Measurements from ENCODE around the gene ESPN. TPM values are rescaled to one million over a fixed set of nuclear protein-coding genes. Genes with fewer than 3 reads are reported as not detected.

Gene ESPN
- total RNA-seq, 1 experiment from 2014 or later = 53.1 TPM

- no peaks in the 10 kb centered on the region for H3K9me3 ChIP-seq (ENCODE audit: control insufficient read depth, low read depth, low read length)
- no peak overlapping the region for H4K5ac ChIP-seq (ENCODE audit: insufficient read length, low read depth, low read length)
- H2BK5ac ChIP-seq (ENCODE audit: insufficient read length, low read length) = no peak overlapping the region
- no peak overlapping the region for H2AK5ac ChIP-seq (ENCODE audit: insufficient read length, low read length)
- H3K4me1 Mint-ChIP-seq = peaks cover 10 to 12% of the 10 kb centered on the region in 2 experiments
- no peak overlapping the region for H4K91ac ChIP-seq (ENCODE audit: insufficient read length, low read depth, low read length)
- no peak overlapping the region for H3K4ac ChIP-seq (ENCODE audit: low read depth, low read length)
- H2BK120ac ChIP-seq (ENCODE audit: low read depth, low read length, poor library complexity, severe bottlenecking) = no peak overlapping the region
- peaks cover 3% of the 10 kb centered on the region; the same call in 1 of the 2 replicates for H3K4me1 ChIP-seq (ENCODE audit: insufficient read depth, low read length)
- no peak overlapping the region for H3K27ac Mint-ChIP-seq
- no peak overlapping the region for H3K4me2 ChIP-seq (ENCODE audit: insufficient read depth, insufficient read length, low read length)
- H2BK12ac ChIP-seq (ENCODE audit: insufficient read length, low read depth, low read length) = no peak overlapping the region
- no peak overlapping the region for H3K14ac ChIP-seq (ENCODE audit: insufficient read depth, low read length)
- H3K36me3 Mint-ChIP-seq (ENCODE audit: insufficient read depth in 1 of 3, low read depth in 3 of 3) = no peaks in the 10 kb centered on the region
- no peak overlapping the region for H3K56ac ChIP-seq (ENCODE audit: insufficient read length, low read depth, low read length)
- H3K27ac ChIP-seq (ENCODE audit: insufficient read length, low read depth, low read length) = no peak overlapping the region
- H3T11ph ChIP-seq (ENCODE audit: low read length) = no peak overlapping the region
- H3K79me2 ChIP-seq (ENCODE audit: insufficient read depth, low read length) = no peaks in the 10 kb centered on the region
- H3K23me2 ChIP-seq (ENCODE audit: insufficient read length, low read depth, low read length, poor library complexity, severe bottlenecking) = no peaks in the 10 kb centered on the region
- H3K18ac ChIP-seq (ENCODE audit: insufficient read length, low read depth, low read length) = no peak overlapping the region
- no peaks in the 10 kb centered on the region; a peak in 1 of 5 replicates for H3K9me3 Mint-ChIP-seq
- no peak overlapping the region for H2AFZ ChIP-seq (ENCODE audit: low read length)
- H4K20me1 ChIP-seq (ENCODE audit: control insufficient read depth, insufficient read depth, insufficient read length) = no peaks in the 10 kb centered on the region
- peaks cover 76% of the 10 kb centered on the region for H3K27me3 Mint-ChIP-seq (ENCODE audit: low read depth)
- no peak for DNase-seq
- no peaks in the 10 kb centered on the region for H3K79me1 ChIP-seq (ENCODE audit: insufficient read depth, low read depth, low read length, poor library complexity, severe bottlenecking)
- WGBS (ENCODE audit: extremely low coverage, insufficient read length, low lambda C conversion rate) = no CpG with 5 or more reads among the region's 13 CpGs
- no peak overlapping the region for H3K4me3 Mint-ChIP-seq
- H4K8ac ChIP-seq (replicated peaks; ENCODE audit: insufficient read length, low read depth, low read length) = no peak overlapping the region
- H3K9ac ChIP-seq (ENCODE audit: extremely low read depth, insufficient read length, low read length) = no peak overlapping the region
- no peak overlapping the region for H2BK20ac ChIP-seq (ENCODE audit: low read depth, low read length, poor library complexity, severe bottlenecking)
- no peak overlapping the region for H3K23ac ChIP-seq (ENCODE audit: insufficient read length, low read depth, low read length)
- H3K27me3 ChIP-seq (ENCODE audit: insufficient read depth, low read length) = peaks cover 2% of the 10 kb centered on the region; the same call in 1 of the 2 replicates
- no peak for TF ChIP-seq CTCF (conservative IDR thresholded peaks at IDR 0.05)
- no peak overlapping the region for H2BK15ac ChIP-seq (ENCODE audit: low read depth, low read length)
Measured at GRCh38 chr1:6410248-6410893, 14.2 kb upstream of the ESPN start.
